HCT116 (cell line): Measurements from ENCODE around the gene PPY. TPM values are rescaled to one million over a fixed set of nuclear protein-coding genes. Genes with fewer than 3 reads are reported as not detected.

Source experiments
- ATAC-seq: fragments of 200-7000 bp; cut with Tn5 transposase; 2 replicates; pipeline ENCODE4 v1.9.1; 2020; ENCODE audit warnings: mild to moderate bottlenecking, moderate library complexity
- BruUV-seq: library from RNA; stranded (reverse); fragments of 400-500 nt; replicated peaks from 2 replicates; lab custom pipeline; 2021; lab: Mats Ljungman, UMichigan
- CTCF ChIA-PET: fragments of 300-600 bp; sonication (Branson Sonifier 250); formaldehyde crosslinking; loops from one replicate; lab custom pipeline; 2021; ENCODE audit warnings: antibody characterized with exemption; lab: Charles Lee
- POLR2A ChIA-PET: fragments of 300-600, 350-600 bp; sonication (Branson Sonifier 250); formaldehyde crosslinking; loops from one replicate; lab custom pipeline; 2021; ENCODE audit warnings: antibody characterized with exemption; lab: Charles Lee
- RAD21 ChIA-PET, 2 experiments: fragments of 300-600 bp; sonication (Branson Sonifier 250); formaldehyde crosslinking; loops; one replicate each; lab custom pipeline; 2023; ENCODE audit warnings: low total read pairs in 2 of 2; ENCODE audit not compliant: uncharacterized antibody in 2 of 2, unreplicated experiment in 2 of 2, low non-redundant PET in 1 of 2; lab: Charles Lee
- DNase-seq: peaks from one replicate; pipeline ENCODE4 v3.0.0-alpha.2; 2010; ENCODE audit warnings: low read depth, low spot score
- H2AFZ ChIP-seq: fragments of 200-600 bp; shearing (Covaris generic), sonication (generic); 2 replicates; pipeline ENCODE4 v1.6.1; 2017; ENCODE audit warnings: low read depth, mixed run types, mixed read lengths, antibody characterized with exemption, low read length; ENCODE audit not compliant: poor library complexity, severe bottlenecking
- H3K27ac ChIP-seq: 2 replicates; pipeline ENCODE4 v1.5.1; 2012; ENCODE audit warnings: low read depth, low read length
- H3K27me3 ChIP-seq: fragments of 200-600 bp; sonication (generic); 2 replicates; pipeline ENCODE4 v1.6.1; 2016; ENCODE audit warnings: mixed run types, low read length, mixed read lengths; ENCODE audit not compliant: insufficient read depth
- H3K36me3 ChIP-seq, 2 experiments: fragments of 200-500 bp in 1 of 2; fragments of 200-600 bp in 1 of 2; sonication (Bioruptor generic) in 1 of 2; sonication (generic) in 1 of 2; 2 replicates each; pipeline versions ENCODE4 v1.5.1 to v1.6.1; 2014 to 2016; ENCODE audit warnings: low read length in 2 of 2, inconsistent platforms in 1 of 2, mixed read lengths in 1 of 2, mixed run types in 1 of 2; ENCODE audit not compliant: insufficient read depth in 2 of 2, control insufficient read depth in 1 of 2
- H3K4me1 ChIP-seq, 2 experiments: fragments of 200-600 bp in 1 of 2; sonication (generic) in 1 of 2; 2 replicates each; pipeline versions ENCODE4 v1.5.1 to v1.6.1; 2012 to 2017; ENCODE audit warnings: low read length in 2 of 2, inconsistent platforms in 1 of 2, mild to moderate bottlenecking in 1 of 2, mixed read lengths in 1 of 2, mixed run types in 1 of 2, moderate library complexity in 1 of 2; ENCODE audit not compliant: insufficient read depth in 2 of 2, control insufficient read depth in 1 of 2
- H3K4me2 ChIP-seq: fragments of 200-600 bp; sonication (generic); 2 replicates; pipeline ENCODE4 v1.6.1; 2017; ENCODE audit warnings: mixed run types, low read length, mixed read lengths
- H3K4me3 ChIP-seq, 2 experiments: fragments of 200-600 bp in 1 of 2; sonication (generic) in 1 of 2; replicated peaks in 1 of 2; 2 replicates each; pipeline ENCODE4 v1.5.1; 2011 to 2016; ENCODE audit warnings: low read length in 2 of 2, control low read depth in 1 of 2, low read depth in 1 of 2, mild to moderate bottlenecking in 1 of 2, mixed read lengths in 1 of 2, mixed run types in 1 of 2
- H3K79me2 ChIP-seq: fragments of 200-600 bp; sonication (generic); 2 replicates; pipeline ENCODE4 v1.6.1; 2017; ENCODE audit warnings: mild to moderate bottlenecking, mixed run types, low read length, moderate library complexity, mixed read lengths; ENCODE audit not compliant: insufficient read depth
- H3K9ac ChIP-seq: fragments of 200-600 bp; sonication (generic); 2 replicates; pipeline ENCODE4 v1.6.1; 2016; ENCODE audit warnings: low read length, mixed read lengths
- H3K9me2 ChIP-seq: fragments of 200-600 bp; sonication (generic), shearing (Covaris generic); 2 replicates; pipeline ENCODE4 v1.6.1; 2017; ENCODE audit warnings: mixed run types, mild to moderate bottlenecking, moderate library complexity; ENCODE audit not compliant: insufficient read depth
- H3K9me3 ChIP-seq, 2 experiments: fragments of 200-500 bp in 1 of 2; fragments of 200-600 bp in 1 of 2; sonication (Bioruptor generic) in 1 of 2; sonication (generic) in 1 of 2; 2 replicates each; pipeline ENCODE4 v1.6.1; 2014 to 2017; ENCODE audit warnings: low read length in 2 of 2, mixed read lengths in 2 of 2, inconsistent platforms in 1 of 2, low read depth in 1 of 2, mild to moderate bottlenecking in 1 of 2, mixed run types in 1 of 2, moderate library complexity in 1 of 2; ENCODE audit not compliant: control insufficient read depth in 1 of 2, insufficient read depth in 1 of 2
- H4K20me1 ChIP-seq: fragments of 200-600 bp; sonication (generic), shearing (Covaris generic); 2 replicates; pipeline ENCODE4 v1.6.1; 2017; ENCODE audit warnings: mixed run types, mild to moderate bottlenecking, moderate library complexity; ENCODE audit not compliant: insufficient read depth
- CBX3 ChIP-seq: IDR thresholded peaks from 2 replicates; pipeline ENCODE4 v1.6.1; 2012; ENCODE audit warnings: low read depth
- EZH2 ChIP-seq: fragments of 200-600 bp; sonication (generic); IDR thresholded peaks from 2 replicates; pipeline ENCODE4 v1.6.1; 2017; ENCODE audit warnings: antibody characterized with exemption, mixed run types
- JUND ChIP-seq: IDR thresholded peaks from 2 replicates; pipeline ENCODE4 v1.6.1; 2012
- SIN3A ChIP-seq: IDR thresholded peaks from 2 replicates; pipeline ENCODE4 v1.6.1; 2012; ENCODE audit warnings: low read depth
- SP1 ChIP-seq: IDR thresholded peaks from 2 replicates; pipeline ENCODE4 v1.6.1; 2012; ENCODE audit warnings: low read depth
- TCF7L2 ChIP-seq: IDR thresholded peaks from 2 replicates; pipeline ENCODE4 v1.7.0; 2011; ENCODE audit warnings: borderline replicate concordance, inconsistent platforms; ENCODE audit not compliant: insufficient read depth, insufficient read length; ENCODE audit errors: extremely low read depth
- intact Hi-C: fragments of 100-400 bp; cut with micrococcal nuclease; formaldehyde crosslinking; loops from 2 replicates; pipeline ENCODE4 v1.10.0; 2022
- total RNA-seq: library from RNA; stranded (reverse); gene quantifications from one replicate; pipeline ENCODE4 v1.2.1, GENCODE V29; 2021; ENCODE audit not compliant: unreplicated experiment
- TF ChIP-seq, protein P1 (sequence below): IDR thresholded peaks from 2 replicates; pipeline ENCODE4 v1.6.1; 2012

PPY gene
- total RNA-seq, 1 experiment from 2014 or later: not detected

GRCh38 chr17:43905985-43906852, 36.1 kb downstream of the PPY start:
- ChIA-PET POLR2A (interaction anchor here (0.6 kb wide), 1 partner anchor 235 kb away, joined by 3 read pairs; no protein-coding TSS in a partner anchor), CTCF (interaction anchor here (0.7 kb wide), 1 partner anchor 38 kb away, joined by 5 read pairs; no protein-coding TSS in a partner anchor), RAD21 (no interaction called here)
- Histone ChIP-seq H3K36me3 (no peaks in the 10 kb centered on the region), H3K9ac (no peak overlapping the region), H3K27ac (no peak overlapping the region), H3K4me2 (peak overlapping the region; percentile 99), H2AFZ (no peak overlapping the region), H3K4me3 (peak overlapping the region; percentile 56 to 64), H3K4me1 (peaks cover 21 to 42% of the 10 kb centered on the region in 2 experiments), H3K9me2 (no peaks in the 10 kb centered on the region), H4K20me1 (no peaks in the 10 kb centered on the region), H3K27me3 (no peaks in the 10 kb centered on the region), H3K9me3 (no peaks in the 10 kb centered on the region), H3K79me2 (no peaks in the 10 kb centered on the region)
- BruUV-seq: no TSS peak
- DNase-seq (no peak), ATAC-seq (peak; percentile 26)
- intact Hi-C loops: loop anchor here (10.0 kb wide), 1 partner anchor 459 kb away; the partner anchor contains the start of gene FAM171A2
- no peak for TF ChIP-seq EZH2
- TF ChIP-seq CBX3: no peak
- TF ChIP-seq TCF7L2: peak; percentile 97
- TF ChIP-seq, protein P1, sequence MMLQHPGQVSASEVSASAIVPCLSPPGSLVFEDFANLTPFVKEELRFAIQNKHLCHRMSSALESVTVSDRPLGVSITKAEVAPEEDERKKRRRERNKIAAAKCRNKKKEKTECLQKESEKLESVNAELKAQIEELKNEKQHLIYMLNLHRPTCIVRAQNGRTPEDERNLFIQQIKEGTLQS: no peak
- peak; percentile 58; the same call in 1 of the 2 replicates for TF ChIP-seq SP1

DNA sequence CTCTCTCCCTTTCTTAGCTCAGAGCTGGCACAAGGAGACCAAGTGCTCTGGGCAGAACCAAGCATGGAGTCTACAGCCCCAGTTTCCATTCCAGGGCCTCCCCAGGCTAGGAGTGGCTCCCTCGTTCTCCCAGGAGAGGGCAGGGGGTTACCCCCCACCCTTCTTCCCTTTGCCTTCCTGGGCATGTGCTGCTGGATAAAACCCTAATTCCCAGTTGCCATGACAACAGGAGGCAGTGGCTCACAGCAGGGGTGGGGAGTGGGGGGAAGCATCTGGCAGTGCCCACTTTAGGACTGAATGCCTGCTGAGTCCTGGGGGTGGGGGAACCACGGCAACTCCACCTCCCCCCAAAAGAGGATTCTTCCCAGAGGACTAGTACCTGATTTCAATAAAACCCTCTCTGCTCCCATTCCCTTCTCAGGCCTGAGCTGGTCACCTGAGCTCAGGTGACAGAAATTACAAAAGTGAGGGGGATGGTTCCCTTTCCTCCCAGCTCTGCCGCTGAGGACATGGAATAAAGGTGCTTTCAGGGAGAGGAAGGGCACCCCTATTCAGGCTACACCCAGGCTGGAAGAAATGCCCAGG, 36.8 kb downstream of the PPY start:
- peak overlapping the region; percentile 99 for H3K4me2 ChIP-seq
- intact Hi-C loops: loop anchor here (10.0 kb wide), 1 partner anchor 459 kb away; the partner anchor contains the start of gene FAM171A2

More for the DNA sequence above, 36.8 kb downstream of the PPY start:
- no peaks in the 10 kb centered on the region for H3K36me3 ChIP-seq
- H3K27me3 ChIP-seq: no peaks in the 10 kb centered on the region
- ATAC-seq (no peak), DNase-seq (no peak)
- TF ChIP-seq JUND: no peak
- TF ChIP-seq SIN3A: no peak
- H3K4me1 ChIP-seq: peaks cover 26 to 49% of the 10 kb centered on the region in 2 experiments
- RAD21 ChIA-PET: no interaction called here
- H3K9me3 ChIP-seq: no peaks in the 10 kb centered on the region
- no peak overlapping the region for H3K4me3 ChIP-seq
- no peak overlapping the region for H2AFZ ChIP-seq
- H3K79me2 ChIP-seq: no peaks in the 10 kb centered on the region
- no peaks in the 10 kb centered on the region for H3K9me2 ChIP-seq
- POLR2A ChIA-PET: no interaction called here
- no peak overlapping the region for H3K27ac ChIP-seq
- BruUV-seq: no TSS peak
- no peak overlapping the region for H3K9ac ChIP-seq
- H4K20me1 ChIP-seq: no peaks in the 10 kb centered on the region
- CTCF ChIA-PET: no interaction called here
